Peyer's patch (tissue), 4 donors: ENCODE measurements around the gene SPATA3.

Source experiments
- POLR2A ChIP-seq, 2 donors: fragments of 450-650 bp; IDR thresholded peaks; one replicate each; pipeline ENCODE4 v1.5.1; 2017; ENCODE audit warnings: antibody characterized with exemption in 2 of 2, mild to moderate bottlenecking in 2 of 2, moderate library complexity in 2 of 2
- TF ChIP-seq, protein P1 (sequence below), 6 experiments: fragments of 450-650 bp in 4 of 6; fragments of 200-600 bp in 2 of 6; sonication (generic) in 1 of 6; IDR thresholded peaks; one replicate each; pipeline ENCODE4 v1.5.1; 2017 to 2019; ENCODE audit warnings: antibody characterized with exemption in 6 of 6, mild to moderate bottlenecking in 3 of 6, moderate library complexity in 1 of 6

DNA sequence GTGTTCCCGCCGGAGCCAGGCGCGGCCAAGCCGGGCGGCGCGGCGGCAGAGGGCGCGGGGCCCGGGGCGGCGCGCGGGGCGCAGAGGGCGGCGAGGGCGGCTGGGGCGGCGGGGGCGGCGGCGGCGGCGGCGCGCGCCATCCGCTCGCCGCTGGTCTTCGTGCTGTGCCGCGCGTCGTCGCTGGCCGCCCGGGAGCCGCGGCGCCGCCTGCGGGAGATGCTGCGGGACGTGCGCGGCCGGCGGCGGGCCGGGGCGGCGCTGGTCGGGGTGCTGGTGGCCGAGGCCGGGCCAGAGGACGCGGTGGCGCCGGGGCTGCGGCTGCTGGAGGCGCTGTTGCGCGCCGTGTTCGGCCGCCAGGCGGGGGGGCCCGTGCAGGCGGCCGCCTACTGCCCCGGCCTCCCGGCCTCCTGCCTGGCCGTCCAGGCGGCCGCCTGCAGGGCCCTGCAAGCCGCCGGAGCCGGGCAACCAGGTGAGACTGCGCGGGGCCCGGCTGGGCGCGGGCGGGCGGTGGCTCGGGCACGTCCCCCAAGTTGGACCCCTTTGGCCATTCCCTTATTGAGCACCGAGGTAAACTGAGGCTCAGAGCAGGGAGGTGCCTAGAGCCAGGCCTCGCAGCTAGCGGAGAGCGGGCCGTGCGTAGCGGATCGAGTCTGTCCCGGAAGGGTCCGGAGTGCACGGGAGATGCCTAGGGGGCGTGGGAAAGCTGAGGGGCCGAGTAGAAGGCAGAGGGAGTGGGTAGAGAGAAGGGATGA, 42.0 kb downstream of the SPATA3 start:
- TF ChIP-seq, protein P1, sequence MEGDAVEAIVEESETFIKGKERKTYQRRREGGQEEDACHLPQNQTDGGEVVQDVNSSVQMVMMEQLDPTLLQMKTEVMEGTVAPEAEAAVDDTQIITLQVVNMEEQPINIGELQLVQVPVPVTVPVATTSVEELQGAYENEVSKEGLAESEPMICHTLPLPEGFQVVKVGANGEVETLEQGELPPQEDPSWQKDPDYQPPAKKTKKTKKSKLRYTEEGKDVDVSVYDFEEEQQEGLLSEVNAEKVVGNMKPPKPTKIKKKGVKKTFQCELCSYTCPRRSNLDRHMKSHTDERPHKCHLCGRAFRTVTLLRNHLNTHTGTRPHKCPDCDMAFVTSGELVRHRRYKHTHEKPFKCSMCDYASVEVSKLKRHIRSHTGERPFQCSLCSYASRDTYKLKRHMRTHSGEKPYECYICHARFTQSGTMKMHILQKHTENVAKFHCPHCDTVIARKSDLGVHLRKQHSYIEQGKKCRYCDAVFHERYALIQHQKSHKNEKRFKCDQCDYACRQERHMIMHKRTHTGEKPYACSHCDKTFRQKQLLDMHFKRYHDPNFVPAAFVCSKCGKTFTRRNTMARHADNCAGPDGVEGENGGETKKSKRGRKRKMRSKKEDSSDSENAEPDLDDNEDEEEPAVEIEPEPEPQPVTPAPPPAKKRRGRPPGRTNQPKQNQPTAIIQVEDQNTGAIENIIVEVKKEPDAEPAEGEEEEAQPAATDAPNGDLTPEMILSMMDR (IDR thresholded peaks at IDR 0.05) = peak in 3 of 6 experiments; percentile 32 to 53 (median 40)
- TF ChIP-seq POLR2A (IDR thresholded peaks at IDR 0.05) = peak in 1 of 2 donors; percentile 4
